HCT116 (cell line): ENCODE data around the gene TUBA4A. TPM values are rescaled to one million over a fixed set of nuclear protein-coding genes. Genes with fewer than 3 reads are reported as not detected.

Source experiments
- ATAC-seq: fragments of 200-7000 bp; cut with Tn5 transposase; 2 replicates; pipeline ENCODE4 v1.9.1; 2020; ENCODE audit warnings: mild to moderate bottlenecking, moderate library complexity
- BruUV-seq: library from RNA; stranded (reverse); fragments of 400-500 nt; replicated peaks from 2 replicates; lab custom pipeline; 2021; lab: Mats Ljungman, UMichigan
- CTCF ChIA-PET: fragments of 300-600 bp; sonication (Branson Sonifier 250); formaldehyde crosslinking; loops from one replicate; lab custom pipeline; 2021; ENCODE audit warnings: antibody characterized with exemption; lab: Charles Lee
- POLR2A ChIA-PET: fragments of 300-600, 350-600 bp; sonication (Branson Sonifier 250); formaldehyde crosslinking; loops from one replicate; lab custom pipeline; 2021; ENCODE audit warnings: antibody characterized with exemption; lab: Charles Lee
- RAD21 ChIA-PET, 2 experiments: fragments of 300-600 bp; sonication (Branson Sonifier 250); formaldehyde crosslinking; loops; one replicate each; lab custom pipeline; 2023; ENCODE audit warnings: low total read pairs in 2 of 2; ENCODE audit not compliant: uncharacterized antibody in 2 of 2, unreplicated experiment in 2 of 2, low non-redundant PET in 1 of 2; lab: Charles Lee
- DNase-seq: peaks from one replicate; pipeline ENCODE4 v3.0.0-alpha.2; 2010; ENCODE audit warnings: low read depth, low spot score
- H2AFZ ChIP-seq: fragments of 200-600 bp; shearing (Covaris generic), sonication (generic); 2 replicates; pipeline ENCODE4 v1.6.1; 2017; ENCODE audit warnings: low read depth, mixed run types, mixed read lengths, antibody characterized with exemption, low read length; ENCODE audit not compliant: poor library complexity, severe bottlenecking
- H3K27ac ChIP-seq: 2 replicates; pipeline ENCODE4 v1.5.1; 2012; ENCODE audit warnings: low read depth, low read length
- H3K27me3 ChIP-seq: fragments of 200-600 bp; sonication (generic); 2 replicates; pipeline ENCODE4 v1.6.1; 2016; ENCODE audit warnings: mixed run types, low read length, mixed read lengths; ENCODE audit not compliant: insufficient read depth
- H3K36me3 ChIP-seq, 2 experiments: fragments of 200-500 bp in 1 of 2; fragments of 200-600 bp in 1 of 2; sonication (Bioruptor generic) in 1 of 2; sonication (generic) in 1 of 2; 2 replicates each; pipeline versions ENCODE4 v1.5.1 to v1.6.1; 2014 to 2016; ENCODE audit warnings: low read length in 2 of 2, inconsistent platforms in 1 of 2, mixed read lengths in 1 of 2, mixed run types in 1 of 2; ENCODE audit not compliant: insufficient read depth in 2 of 2, control insufficient read depth in 1 of 2
- H3K4me1 ChIP-seq, 2 experiments: fragments of 200-600 bp in 1 of 2; sonication (generic) in 1 of 2; 2 replicates each; pipeline versions ENCODE4 v1.5.1 to v1.6.1; 2012 to 2017; ENCODE audit warnings: low read length in 2 of 2, inconsistent platforms in 1 of 2, mild to moderate bottlenecking in 1 of 2, mixed read lengths in 1 of 2, mixed run types in 1 of 2, moderate library complexity in 1 of 2; ENCODE audit not compliant: insufficient read depth in 2 of 2, control insufficient read depth in 1 of 2
- H3K4me2 ChIP-seq: fragments of 200-600 bp; sonication (generic); 2 replicates; pipeline ENCODE4 v1.6.1; 2017; ENCODE audit warnings: mixed run types, low read length, mixed read lengths
- H3K4me3 ChIP-seq, 2 experiments: fragments of 200-600 bp in 1 of 2; sonication (generic) in 1 of 2; replicated peaks in 1 of 2; 2 replicates each; pipeline ENCODE4 v1.5.1; 2011 to 2016; ENCODE audit warnings: low read length in 2 of 2, control low read depth in 1 of 2, low read depth in 1 of 2, mild to moderate bottlenecking in 1 of 2, mixed read lengths in 1 of 2, mixed run types in 1 of 2
- H3K79me2 ChIP-seq: fragments of 200-600 bp; sonication (generic); 2 replicates; pipeline ENCODE4 v1.6.1; 2017; ENCODE audit warnings: mild to moderate bottlenecking, mixed run types, low read length, moderate library complexity, mixed read lengths; ENCODE audit not compliant: insufficient read depth
- H3K9ac ChIP-seq: fragments of 200-600 bp; sonication (generic); 2 replicates; pipeline ENCODE4 v1.6.1; 2016; ENCODE audit warnings: low read length, mixed read lengths
- H3K9me2 ChIP-seq: fragments of 200-600 bp; sonication (generic), shearing (Covaris generic); 2 replicates; pipeline ENCODE4 v1.6.1; 2017; ENCODE audit warnings: mixed run types, mild to moderate bottlenecking, moderate library complexity; ENCODE audit not compliant: insufficient read depth
- H3K9me3 ChIP-seq, 2 experiments: fragments of 200-500 bp in 1 of 2; fragments of 200-600 bp in 1 of 2; sonication (Bioruptor generic) in 1 of 2; sonication (generic) in 1 of 2; 2 replicates each; pipeline ENCODE4 v1.6.1; 2014 to 2017; ENCODE audit warnings: low read length in 2 of 2, mixed read lengths in 2 of 2, inconsistent platforms in 1 of 2, low read depth in 1 of 2, mild to moderate bottlenecking in 1 of 2, mixed run types in 1 of 2, moderate library complexity in 1 of 2; ENCODE audit not compliant: control insufficient read depth in 1 of 2, insufficient read depth in 1 of 2
- H4K20me1 ChIP-seq: fragments of 200-600 bp; sonication (generic), shearing (Covaris generic); 2 replicates; pipeline ENCODE4 v1.6.1; 2017; ENCODE audit warnings: mixed run types, mild to moderate bottlenecking, moderate library complexity; ENCODE audit not compliant: insufficient read depth
- CBX3 ChIP-seq: IDR thresholded peaks from 2 replicates; pipeline ENCODE4 v1.6.1; 2012; ENCODE audit warnings: low read depth
- CEBPB ChIP-seq: IDR thresholded peaks from 2 replicates; pipeline ENCODE4 v1.6.1; 2012; ENCODE audit warnings: low read depth
- EGR1 ChIP-seq: IDR thresholded peaks from 2 replicates; pipeline ENCODE4 v1.6.1; 2012; ENCODE audit warnings: low read depth
- ELF1 ChIP-seq: IDR thresholded peaks from 2 replicates; pipeline ENCODE4 v1.6.1; 2012; ENCODE audit warnings: low read depth, borderline replicate concordance
- EZH2 ChIP-seq: fragments of 200-600 bp; sonication (generic); IDR thresholded peaks from 2 replicates; pipeline ENCODE4 v1.6.1; 2017; ENCODE audit warnings: antibody characterized with exemption, mixed run types
- EZH2phosphoT487 ChIP-seq: fragments of 200-600 bp; IDR thresholded peaks from 2 replicates; pipeline ENCODE4 v1.6.1; 2018; ENCODE audit warnings: antibody characterized with exemption, borderline replicate concordance
- JUND ChIP-seq: IDR thresholded peaks from 2 replicates; pipeline ENCODE4 v1.6.1; 2012
- POLR2A ChIP-seq: IDR thresholded peaks from 2 replicates; pipeline ENCODE4 v1.7.0; 2011; ENCODE audit warnings: borderline replicate concordance; ENCODE audit not compliant: insufficient read depth, insufficient read length; ENCODE audit errors: extremely low read depth
- POLR2AphosphoS5 ChIP-seq: IDR thresholded peaks from 2 replicates; pipeline ENCODE4 v1.6.1; 2011; ENCODE audit warnings: mild to moderate bottlenecking, low read depth, low read length, moderate library complexity
- RAD21 ChIP-seq: IDR thresholded peaks from 2 replicates; pipeline ENCODE4 v1.6.1; 2012; ENCODE audit warnings: low read depth, mild to moderate bottlenecking
- SRF ChIP-seq: IDR thresholded peaks from 2 replicates; pipeline ENCODE4 v1.6.1; 2012; ENCODE audit warnings: low read depth
- YY1 ChIP-seq: IDR thresholded peaks from 2 replicates; pipeline ENCODE4 v1.6.1; 2011; ENCODE audit warnings: low read length, low read depth, moderate library complexity, mild to moderate bottlenecking; ENCODE audit not compliant: insufficient replicate concordance; ENCODE audit errors: extremely low read depth
- ZFX ChIP-seq: fragments of 450-650 bp; IDR thresholded peaks from 2 replicates; pipeline ENCODE4 v1.6.1; 2017
- ZNF274 ChIP-seq: fragments of 200-500 bp; sonication (Bioruptor generic); IDR thresholded peaks from 2 replicates; pipeline ENCODE4 v1.6.1; 2014; ENCODE audit warnings: mild to moderate bottlenecking, low read depth, low read length, inconsistent platforms
- intact Hi-C: fragments of 100-400 bp; cut with micrococcal nuclease; formaldehyde crosslinking; loops from 2 replicates; pipeline ENCODE4 v1.10.0; 2022
- total RNA-seq: library from RNA; stranded (reverse); gene quantifications from one replicate; pipeline ENCODE4 v1.2.1, GENCODE V29; 2021; ENCODE audit not compliant: unreplicated experiment
- TF ChIP-seq, protein P1 (sequence below): IDR thresholded peaks from 2 replicates; pipeline ENCODE4 v1.6.1; 2012
- TF ChIP-seq, protein P2 (sequence below): IDR thresholded peaks from 2 replicates; pipeline ENCODE4 v1.6.1; 2011; ENCODE audit warnings: mild to moderate bottlenecking, low read length, moderate library complexity; ENCODE audit not compliant: insufficient replicate concordance; ENCODE audit errors: extremely low read depth
- TF ChIP-seq, protein P3 (sequence below), 3 experiments: fragments of 200-600 bp in 1 of 3; sonication (generic) in 1 of 3; IDR thresholded peaks in 2 of 3; conservative IDR thresholded peaks in 1 of 3; 2 replicates each; pipeline ENCODE4 v1.5.1; 2012 to 2017; ENCODE audit warnings: low read depth in 2 of 3, low read length in 2 of 3, antibody characterized with exemption in 1 of 3, borderline replicate concordance in 1 of 3, control low read depth in 1 of 3, mild to moderate bottlenecking in 1 of 3, mixed read lengths in 1 of 3, mixed run types in 1 of 3, moderate library complexity in 1 of 3; ENCODE audit not compliant: insufficient read depth in 1 of 3
- TF ChIP-seq, protein P4 (sequence below): IDR thresholded peaks from 2 replicates; pipeline ENCODE4 v1.6.1; 2012
- TF ChIP-seq, protein P5 (sequence below): IDR thresholded peaks from 2 replicates; pipeline ENCODE4 v1.6.1; 2012; ENCODE audit warnings: low read depth

Gene TUBA4A
- total RNA-seq, 1 experiment from 2014 or later = 32.7 TPM

DNA sequence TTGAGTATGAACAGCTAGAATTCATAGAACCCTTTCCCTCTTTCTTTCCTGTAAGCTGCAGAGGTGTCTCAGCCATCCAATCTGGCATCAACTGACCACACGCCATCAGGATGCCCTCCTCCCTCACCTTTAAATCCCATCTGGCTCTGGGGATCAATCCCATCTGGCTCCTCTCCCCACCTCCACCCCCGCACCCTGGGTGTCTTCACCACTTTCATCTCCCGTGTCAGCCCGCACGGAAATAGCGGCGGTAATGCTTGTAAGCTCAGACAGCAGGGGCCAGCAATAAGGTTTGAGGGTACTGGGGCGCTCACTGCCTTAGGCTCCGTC lies 1.2 kb downstream of the TUBA4A start (continued):
- no peak for TF ChIP-seq EZH2phosphoT487
- TF ChIP-seq RAD21 = no peak

DNA sequence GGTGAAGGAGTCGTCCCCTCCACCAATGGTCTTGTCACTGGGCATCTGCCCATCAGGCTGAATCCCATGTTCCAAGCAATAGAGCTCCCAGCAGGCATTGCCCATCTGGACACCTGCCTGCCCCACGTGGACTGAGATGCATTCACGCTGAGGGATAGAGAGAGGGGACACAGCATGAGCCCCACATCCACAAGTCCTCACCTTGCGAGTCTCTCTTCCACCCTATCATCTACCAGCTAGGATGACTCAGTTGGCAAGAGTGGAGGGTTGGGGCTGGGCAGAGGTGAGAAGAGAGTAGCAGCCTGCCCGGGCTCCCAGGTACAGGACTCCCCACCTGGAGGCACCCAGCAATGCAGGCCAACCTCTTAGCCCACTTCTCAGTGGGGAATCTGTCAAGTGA lies 1.6 kb downstream of the TUBA4A start:
- Histone ChIP-seq H3K27ac (no peak overlapping the region), H3K4me3 (peak overlapping the region; percentile 69 to 84), H2AFZ (no peak overlapping the region), H3K4me1 (peaks cover 31 to 63% of the 10 kb centered on the region in 2 experiments), H3K27me3 (peaks cover 5% of the 10 kb centered on the region; the same call in 1 of the 2 replicates), H3K9ac (peak overlapping the region; percentile 77), H3K9me3 (no peaks in the 10 kb centered on the region), H3K36me3 (peaks cover 3% of the 10 kb centered on the region in 2 experiments; a peak in 2 of 4 replicates), H3K4me2 (peak overlapping the region; percentile 97), H3K79me2 (peaks cover 20% of the 10 kb centered on the region; the same call in 1 of the 2 replicates), H3K9me2 (no peaks in the 10 kb centered on the region), H4K20me1 (no peaks in the 10 kb centered on the region)
- ChIA-PET POLR2A (interaction anchor here (1.1 to 2.0 kb wide), 3 partner anchors 9 to 27 kb away, joined by 3 to 5 read pairs (median 4); partner anchors contain the start of gene DNAJB2), CTCF (interaction anchor here (0.7 to 2.3 kb wide), 3 partner anchors 26 to 43 kb away, joined by 5 to 8 read pairs (median 6); no protein-coding TSS in a partner anchor), RAD21 (no interaction called here)
- DNase-seq (no peak), ATAC-seq (no peak)
- intact Hi-C loops = loop anchor here (2.0 kb wide), 1 partner anchor 43 kb away; no protein-coding TSS in a partner anchor
- no TSS peak for BruUV-seq
- TF ChIP-seq YY1 = no peak
- no peak for TF ChIP-seq CBX3
- TF ChIP-seq, protein P1, sequence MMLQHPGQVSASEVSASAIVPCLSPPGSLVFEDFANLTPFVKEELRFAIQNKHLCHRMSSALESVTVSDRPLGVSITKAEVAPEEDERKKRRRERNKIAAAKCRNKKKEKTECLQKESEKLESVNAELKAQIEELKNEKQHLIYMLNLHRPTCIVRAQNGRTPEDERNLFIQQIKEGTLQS = no peak
- no peak for TF ChIP-seq CEBPB
- TF ChIP-seq SRF = no peak
- TF ChIP-seq, protein P2, sequence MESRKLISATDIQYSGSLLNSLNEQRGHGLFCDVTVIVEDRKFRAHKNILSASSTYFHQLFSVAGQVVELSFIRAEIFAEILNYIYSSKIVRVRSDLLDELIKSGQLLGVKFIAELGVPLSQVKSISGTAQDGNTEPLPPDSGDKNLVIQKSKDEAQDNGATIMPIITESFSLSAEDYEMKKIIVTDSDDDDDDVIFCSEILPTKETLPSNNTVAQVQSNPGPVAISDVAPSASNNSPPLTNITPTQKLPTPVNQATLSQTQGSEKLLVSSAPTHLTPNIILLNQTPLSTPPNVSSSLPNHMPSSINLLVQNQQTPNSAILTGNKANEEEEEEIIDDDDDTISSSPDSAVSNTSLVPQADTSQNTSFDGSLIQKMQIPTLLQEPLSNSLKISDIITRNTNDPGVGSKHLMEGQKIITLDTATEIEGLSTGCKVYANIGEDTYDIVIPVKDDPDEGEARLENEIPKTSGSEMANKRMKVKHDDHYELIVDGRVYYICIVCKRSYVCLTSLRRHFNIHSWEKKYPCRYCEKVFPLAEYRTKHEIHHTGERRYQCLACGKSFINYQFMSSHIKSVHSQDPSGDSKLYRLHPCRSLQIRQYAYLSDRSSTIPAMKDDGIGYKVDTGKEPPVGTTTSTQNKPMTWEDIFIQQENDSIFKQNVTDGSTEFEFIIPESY = no peak
- no peak for TF ChIP-seq EGR1
- TF ChIP-seq, protein P3, sequence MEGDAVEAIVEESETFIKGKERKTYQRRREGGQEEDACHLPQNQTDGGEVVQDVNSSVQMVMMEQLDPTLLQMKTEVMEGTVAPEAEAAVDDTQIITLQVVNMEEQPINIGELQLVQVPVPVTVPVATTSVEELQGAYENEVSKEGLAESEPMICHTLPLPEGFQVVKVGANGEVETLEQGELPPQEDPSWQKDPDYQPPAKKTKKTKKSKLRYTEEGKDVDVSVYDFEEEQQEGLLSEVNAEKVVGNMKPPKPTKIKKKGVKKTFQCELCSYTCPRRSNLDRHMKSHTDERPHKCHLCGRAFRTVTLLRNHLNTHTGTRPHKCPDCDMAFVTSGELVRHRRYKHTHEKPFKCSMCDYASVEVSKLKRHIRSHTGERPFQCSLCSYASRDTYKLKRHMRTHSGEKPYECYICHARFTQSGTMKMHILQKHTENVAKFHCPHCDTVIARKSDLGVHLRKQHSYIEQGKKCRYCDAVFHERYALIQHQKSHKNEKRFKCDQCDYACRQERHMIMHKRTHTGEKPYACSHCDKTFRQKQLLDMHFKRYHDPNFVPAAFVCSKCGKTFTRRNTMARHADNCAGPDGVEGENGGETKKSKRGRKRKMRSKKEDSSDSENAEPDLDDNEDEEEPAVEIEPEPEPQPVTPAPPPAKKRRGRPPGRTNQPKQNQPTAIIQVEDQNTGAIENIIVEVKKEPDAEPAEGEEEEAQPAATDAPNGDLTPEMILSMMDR (IDR thresholded peaks at IDR 0.05 in 2 of 3, conservative IDR thresholded peaks at IDR 0.05 in 1 of 3; ENCODE audit: borderline replicate concordance in 1 of 3, insufficient read depth in 1 of 3, low read depth in 2 of 3, low read length in 2 of 3) = no peak
- TF ChIP-seq, protein P4, sequence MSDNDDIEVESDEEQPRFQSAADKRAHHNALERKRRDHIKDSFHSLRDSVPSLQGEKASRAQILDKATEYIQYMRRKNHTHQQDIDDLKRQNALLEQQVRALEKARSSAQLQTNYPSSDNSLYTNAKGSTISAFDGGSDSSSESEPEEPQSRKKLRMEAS = no peak
- TF ChIP-seq, protein P5, sequence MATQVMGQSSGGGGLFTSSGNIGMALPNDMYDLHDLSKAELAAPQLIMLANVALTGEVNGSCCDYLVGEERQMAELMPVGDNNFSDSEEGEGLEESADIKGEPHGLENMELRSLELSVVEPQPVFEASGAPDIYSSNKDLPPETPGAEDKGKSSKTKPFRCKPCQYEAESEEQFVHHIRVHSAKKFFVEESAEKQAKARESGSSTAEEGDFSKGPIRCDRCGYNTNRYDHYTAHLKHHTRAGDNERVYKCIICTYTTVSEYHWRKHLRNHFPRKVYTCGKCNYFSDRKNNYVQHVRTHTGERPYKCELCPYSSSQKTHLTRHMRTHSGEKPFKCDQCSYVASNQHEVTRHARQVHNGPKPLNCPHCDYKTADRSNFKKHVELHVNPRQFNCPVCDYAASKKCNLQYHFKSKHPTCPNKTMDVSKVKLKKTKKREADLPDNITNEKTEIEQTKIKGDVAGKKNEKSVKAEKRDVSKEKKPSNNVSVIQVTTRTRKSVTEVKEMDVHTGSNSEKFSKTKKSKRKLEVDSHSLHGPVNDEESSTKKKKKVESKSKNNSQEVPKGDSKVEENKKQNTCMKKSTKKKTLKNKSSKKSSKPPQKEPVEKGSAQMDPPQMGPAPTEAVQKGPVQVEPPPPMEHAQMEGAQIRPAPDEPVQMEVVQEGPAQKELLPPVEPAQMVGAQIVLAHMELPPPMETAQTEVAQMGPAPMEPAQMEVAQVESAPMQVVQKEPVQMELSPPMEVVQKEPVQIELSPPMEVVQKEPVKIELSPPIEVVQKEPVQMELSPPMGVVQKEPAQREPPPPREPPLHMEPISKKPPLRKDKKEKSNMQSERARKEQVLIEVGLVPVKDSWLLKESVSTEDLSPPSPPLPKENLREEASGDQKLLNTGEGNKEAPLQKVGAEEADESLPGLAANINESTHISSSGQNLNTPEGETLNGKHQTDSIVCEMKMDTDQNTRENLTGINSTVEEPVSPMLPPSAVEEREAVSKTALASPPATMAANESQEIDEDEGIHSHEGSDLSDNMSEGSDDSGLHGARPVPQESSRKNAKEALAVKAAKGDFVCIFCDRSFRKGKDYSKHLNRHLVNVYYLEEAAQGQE = no peak
- no peak for TF ChIP-seq JUND
- no peak for TF ChIP-seq ZNF274
- no peak for TF ChIP-seq ZFX
- TF ChIP-seq POLR2A = no peak
- TF ChIP-seq POLR2AphosphoS5 = no peak
- TF ChIP-seq EZH2 = no peak
- no peak for TF ChIP-seq ELF1
- no peak for TF ChIP-seq RAD21
